ENCODE results near the gene SAG.

DNA sequence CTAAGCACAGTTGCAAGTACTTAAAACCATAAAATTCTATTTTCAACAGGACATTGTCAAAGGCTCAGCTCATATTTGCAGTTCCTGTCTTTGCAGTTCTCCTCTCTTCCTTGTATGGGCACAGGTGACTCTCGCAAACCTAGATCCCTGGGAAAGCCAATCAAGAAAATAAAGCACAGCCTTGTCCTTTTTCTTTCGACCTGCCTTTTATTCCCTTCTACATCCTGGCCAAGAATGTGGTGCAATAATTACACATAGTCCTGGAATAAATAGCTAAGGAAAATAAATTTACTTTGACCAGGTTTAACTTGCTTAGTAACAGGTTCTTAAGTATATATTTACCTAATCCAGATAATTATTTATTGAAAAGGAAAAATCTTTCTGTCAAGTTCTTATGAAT is 35.9 kb upstream of the SAG start:
- TF ChIP-seq CTCF (IDR thresholded peaks at IDR 0.05) (no peak), POLR2A (IDR thresholded peaks at IDR 0.05; ENCODE audit: low read depth) (no peak)
